Omental fat pad (tissue), 4 donors: ENCODE data around the gene KRTAP10-9. TPM values are rescaled to one million over a fixed set of nuclear protein-coding genes. Genes with fewer than 3 reads are reported as not detected.
"Not testable (repeated sequence)": the region's sequence is repeated elsewhere in the genome, so short reads cannot be mapped to it uniquely, and the experiment has no call there.

Source experiments
- ATAC-seq: fragments of 150-250 bp; one replicate; pipeline ENCODE4 v1.9.1; 2016; ENCODE audit warnings: mild to moderate bottlenecking, moderate library complexity; ENCODE audit not compliant: low FRiP score
- DNase-seq: peaks from one replicate; pipeline ENCODE4 v3.0.0-alpha.2; 2019; ENCODE audit warnings: low spot score
- total RNA-seq, 4 donors: library from RNA; depleted of rRNA; stranded (reverse); fragments of >200 nt; gene quantifications; one replicate each; pipeline ENCODE4 v1.1.0, GENCODE V29; 2016
- TF ChIP-seq, protein P1 (sequence below), 3 donors: fragments of 450-650 bp; IDR thresholded peaks; one replicate each; pipeline ENCODE4 v1.5.1; 2016 to 2017; ENCODE audit warnings: antibody characterized with exemption in 3 of 3, mild to moderate bottlenecking in 3 of 3, moderate library complexity in 2 of 3

KRTAP10-9 gene
- total RNA-seq, 4 donors from 2014 or later, result not detected

GRCh38 chr21:44583089-44583799, 43.6 kb upstream of the KRTAP10-9 start:
- no peak for ATAC-seq
- TF ChIP-seq, protein P1, sequence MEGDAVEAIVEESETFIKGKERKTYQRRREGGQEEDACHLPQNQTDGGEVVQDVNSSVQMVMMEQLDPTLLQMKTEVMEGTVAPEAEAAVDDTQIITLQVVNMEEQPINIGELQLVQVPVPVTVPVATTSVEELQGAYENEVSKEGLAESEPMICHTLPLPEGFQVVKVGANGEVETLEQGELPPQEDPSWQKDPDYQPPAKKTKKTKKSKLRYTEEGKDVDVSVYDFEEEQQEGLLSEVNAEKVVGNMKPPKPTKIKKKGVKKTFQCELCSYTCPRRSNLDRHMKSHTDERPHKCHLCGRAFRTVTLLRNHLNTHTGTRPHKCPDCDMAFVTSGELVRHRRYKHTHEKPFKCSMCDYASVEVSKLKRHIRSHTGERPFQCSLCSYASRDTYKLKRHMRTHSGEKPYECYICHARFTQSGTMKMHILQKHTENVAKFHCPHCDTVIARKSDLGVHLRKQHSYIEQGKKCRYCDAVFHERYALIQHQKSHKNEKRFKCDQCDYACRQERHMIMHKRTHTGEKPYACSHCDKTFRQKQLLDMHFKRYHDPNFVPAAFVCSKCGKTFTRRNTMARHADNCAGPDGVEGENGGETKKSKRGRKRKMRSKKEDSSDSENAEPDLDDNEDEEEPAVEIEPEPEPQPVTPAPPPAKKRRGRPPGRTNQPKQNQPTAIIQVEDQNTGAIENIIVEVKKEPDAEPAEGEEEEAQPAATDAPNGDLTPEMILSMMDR (IDR thresholded peaks at IDR 0.05), result no peak

DNA sequence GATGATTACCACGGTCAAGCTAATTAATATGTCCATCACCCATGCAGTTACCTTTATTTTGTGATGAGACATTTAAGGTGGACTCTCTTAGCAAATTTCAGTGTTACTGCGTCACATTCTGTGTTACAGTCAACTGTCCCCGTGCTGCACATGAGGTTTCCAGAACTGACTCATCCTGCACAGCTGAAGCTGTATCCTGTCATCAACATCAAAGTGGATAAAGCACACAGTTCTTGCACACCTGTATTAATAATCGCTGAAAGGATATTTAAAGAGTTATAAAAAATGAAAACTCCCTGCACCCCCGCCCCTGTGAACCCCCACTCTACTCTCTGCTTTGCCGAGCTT, 43.1 kb upstream of the KRTAP10-9 start:
- DNase-seq (no peak), ATAC-seq (no peak)
- TF ChIP-seq, protein P1 (IDR thresholded peaks at IDR 0.05), result no peak

More at GRCh38 chr21:44583089-44583799, 43.6 kb upstream of the KRTAP10-9 start:
- DNase-seq, result no peak

DNA sequence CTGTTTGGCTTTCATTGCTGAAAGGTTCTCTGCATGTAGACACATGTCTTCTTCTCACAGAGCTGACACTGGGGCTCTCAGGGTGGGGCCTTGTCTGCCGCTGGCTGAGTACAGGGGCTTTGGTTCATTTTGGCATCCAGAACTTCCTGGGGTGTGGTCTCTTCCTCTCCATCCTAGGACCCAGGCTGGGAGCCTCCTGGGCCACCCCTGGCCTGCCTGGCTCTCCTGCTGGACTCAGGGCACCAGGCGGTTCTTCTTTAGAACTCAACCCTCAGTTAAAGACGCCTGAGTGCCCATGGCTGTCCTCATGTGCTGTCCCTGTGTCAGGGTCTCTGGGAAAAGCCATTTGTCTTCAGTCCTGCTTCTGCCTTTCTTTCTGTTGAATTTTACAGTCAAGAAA, 41.0 kb upstream of the KRTAP10-9 start:
- DNase-seq, result no peak
- ATAC-seq, result no peak
- TF ChIP-seq, protein P1 (IDR thresholded peaks at IDR 0.05), result no peak

- no peak for DNase-seq
- TF ChIP-seq, protein P1 (IDR thresholded peaks at IDR 0.05), result no peak
- ATAC-seq, result no peak
These were observed 37.8 kb upstream of the KRTAP10-9 start for GRCh38 chr21:44589094-44589493.

GRCh38 chr21:44589586-44590305, 37.1 kb upstream of the KRTAP10-9 start:
- ATAC-seq (no peak), DNase-seq (no peak)
- TF ChIP-seq, protein P1 (IDR thresholded peaks at IDR 0.05), result no peak

DNA sequence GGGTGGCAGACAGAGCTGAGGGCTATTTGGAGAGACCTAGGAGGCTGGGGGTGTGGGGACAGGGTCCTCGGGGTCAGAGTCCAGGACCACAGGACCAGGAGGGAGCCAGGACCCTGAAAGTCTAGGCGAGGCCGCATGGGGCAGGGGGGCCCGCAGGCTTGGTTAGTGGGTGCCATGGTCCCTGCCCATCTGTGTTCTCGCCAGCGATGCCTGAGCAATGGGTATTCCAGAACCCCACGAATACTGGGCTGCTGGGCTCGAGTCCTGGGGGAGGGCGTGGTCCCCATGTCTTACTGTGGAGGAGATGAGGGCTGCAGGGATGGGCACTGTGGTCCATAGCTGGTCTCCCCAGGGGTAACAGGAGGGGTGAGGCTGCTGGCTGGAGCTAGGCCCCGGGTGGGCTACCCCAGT, 36.6 kb upstream of the KRTAP10-9 start:
- TF ChIP-seq, protein P1 (IDR thresholded peaks at IDR 0.05), result no peak
- DNase-seq, result no peak
- ATAC-seq, result no peak

DNA sequence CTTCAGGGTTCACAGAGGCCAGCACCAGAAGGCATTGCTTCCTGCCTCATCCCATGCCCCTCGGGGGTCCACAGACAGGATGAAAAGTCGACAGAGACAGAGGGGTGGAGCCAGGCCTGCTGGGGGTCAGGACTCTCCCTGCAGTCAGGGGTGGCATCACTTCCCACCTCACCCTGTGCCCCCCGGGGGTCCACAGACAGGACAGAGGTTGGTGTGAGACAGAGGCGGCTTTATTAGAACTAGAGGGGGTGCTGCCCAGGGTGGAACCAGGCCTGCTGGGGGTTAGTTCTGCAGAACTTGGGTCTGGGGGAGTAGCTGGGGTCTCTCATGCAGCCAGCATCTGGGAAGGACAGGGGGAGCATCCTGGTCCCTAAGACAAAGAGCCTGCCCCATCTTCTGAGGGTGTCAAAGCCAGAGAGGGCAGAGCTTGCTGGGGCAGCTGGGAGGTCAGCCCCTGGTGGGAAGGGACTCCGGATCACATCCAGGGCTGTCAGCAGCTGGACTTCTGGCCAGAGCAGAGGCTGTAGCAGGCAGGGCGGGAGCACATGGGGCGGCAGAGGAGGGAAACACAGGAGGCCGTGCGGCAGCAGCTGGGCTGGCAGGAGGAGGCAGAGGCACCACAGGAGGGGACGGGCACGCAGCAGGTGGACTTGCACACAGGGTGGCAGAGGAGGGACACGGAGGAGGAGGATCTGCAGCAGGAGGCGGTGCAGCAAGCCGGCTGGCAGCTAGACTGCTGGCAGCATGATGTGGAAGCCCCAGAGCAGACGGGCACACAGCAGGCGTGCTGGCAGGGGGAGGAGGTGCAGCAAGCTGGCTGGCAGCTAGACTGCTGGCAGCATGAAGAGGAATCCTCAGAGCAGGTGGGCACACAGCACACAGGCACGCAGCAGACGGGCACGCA, 35.7 kb upstream of the KRTAP10-9 start:
- DNase-seq, ATAC-seq: not testable (repeated sequence)

DNA sequence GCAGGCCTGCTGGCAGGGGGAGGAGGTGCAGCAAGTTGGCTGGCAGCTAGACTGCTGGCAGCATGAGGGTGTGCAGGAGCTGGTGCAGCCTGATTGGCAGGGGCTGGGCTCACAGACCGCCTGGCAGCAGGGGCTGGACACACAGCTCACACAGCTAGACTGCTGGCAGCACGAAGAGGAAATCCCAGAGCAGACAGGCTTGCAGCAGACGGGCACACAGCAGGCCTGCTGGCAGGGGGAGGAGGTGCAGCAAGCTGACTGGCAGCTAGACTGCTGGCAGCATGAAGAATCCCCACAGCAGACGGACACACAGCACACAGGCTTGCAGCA, 35.1 kb upstream of the KRTAP10-9 start:
- not testable (repeated sequence) for ATAC-seq, DNase-seq
